ENCODE measurements around the gene RING1.
"Not testable (repeated sequence)": the region's sequence is repeated elsewhere in the genome, so short reads cannot be mapped to it uniquely, and the experiment has no call there.

Gene RING1

GRCh38 chr6:33207552-33208090 lies 679 bp upstream of the RING1 start:
- DNase-seq: peak; percentile 32

- no peak for DNase-seq
These were observed 1.6 kb downstream of the RING1 start for GRCh38 chr6:33209856-33210255.

DNA sequence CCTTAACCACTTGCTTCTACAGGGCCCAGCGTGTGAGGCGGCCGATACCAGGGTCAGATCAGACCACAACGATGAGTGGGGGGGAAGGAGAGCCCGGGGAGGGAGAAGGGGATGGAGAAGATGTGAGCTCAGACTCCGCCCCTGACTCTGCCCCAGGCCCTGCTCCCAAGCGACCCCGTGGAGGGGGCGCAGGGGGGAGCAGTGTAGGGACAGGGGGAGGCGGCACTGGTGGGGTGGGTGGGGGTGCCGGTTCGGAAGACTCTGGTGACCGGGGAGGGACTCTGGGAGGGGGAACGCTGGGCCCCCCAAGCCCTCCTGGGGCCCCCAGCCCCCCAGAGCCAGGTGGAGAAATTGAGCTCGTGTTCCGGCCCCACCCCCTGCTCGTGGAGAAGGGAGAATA lies 2.8 kb downstream of the RING1 start:
- no peak for DNase-seq

DNA sequence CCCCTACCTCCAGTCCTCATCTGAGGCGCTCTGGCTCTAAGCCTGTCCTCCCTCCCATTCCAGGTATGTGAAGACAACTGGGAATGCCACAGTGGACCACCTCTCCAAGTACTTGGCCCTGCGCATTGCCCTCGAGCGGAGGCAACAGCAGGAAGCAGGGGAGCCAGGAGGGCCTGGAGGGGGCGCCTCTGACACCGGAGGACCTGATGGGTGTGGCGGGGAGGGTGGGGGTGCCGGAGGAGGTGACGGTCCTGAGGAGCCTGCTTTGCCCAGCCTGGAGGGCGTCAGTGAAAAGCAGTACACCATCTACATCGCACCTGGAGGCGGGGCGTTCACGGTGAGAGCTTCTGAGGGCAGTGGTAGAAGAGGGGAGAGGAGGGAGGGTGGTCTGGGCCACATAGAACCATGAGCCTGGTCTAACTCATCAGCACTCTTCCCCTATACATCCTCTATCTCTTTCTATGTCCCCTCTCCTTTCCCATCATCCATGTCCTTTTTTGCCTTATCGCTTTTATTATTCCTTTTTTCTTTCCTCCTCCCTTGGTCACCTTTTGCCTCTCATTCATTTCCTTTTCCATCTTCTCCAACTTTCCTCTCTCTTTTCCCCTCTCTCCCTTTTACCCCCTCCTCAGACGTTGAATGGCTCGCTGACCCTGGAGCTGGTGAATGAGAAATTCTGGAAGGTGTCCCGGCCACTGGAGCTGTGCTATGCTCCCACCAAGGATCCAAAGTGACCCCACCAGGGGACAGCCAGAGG lies 3.5 kb downstream of the RING1 start:
- DNase-seq: no peak

DNA sequence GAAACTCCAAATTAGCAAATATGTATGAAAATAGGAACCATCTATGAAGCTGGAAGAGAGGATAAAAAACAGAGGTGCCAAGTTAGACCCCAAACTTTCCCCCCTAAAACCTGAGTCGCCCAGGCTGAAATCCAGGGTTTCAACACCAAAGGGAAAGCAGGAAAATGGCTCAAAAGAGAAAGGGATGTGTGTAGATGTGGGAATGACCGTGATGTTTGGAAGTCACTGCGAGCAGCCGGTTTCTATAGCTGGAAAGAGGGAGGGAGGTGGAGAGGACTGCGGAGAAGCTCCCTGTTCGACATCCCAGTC lies 4.5 kb downstream of the RING1 start:
- DNase-seq: no peak

- peak; percentile 26 for DNase-seq
These were observed 5.1 kb downstream of the RING1 start for GRCh38 chr6:33213166-33213988.

- no peak for DNase-seq
These were observed 5.7 kb downstream of the RING1 start for GRCh38 chr6:33213989-33214335.

GRCh38 chr6:33215271-33216116 lies 7.2 kb downstream of the RING1 start:
- DNase-seq: no peak

DNA sequence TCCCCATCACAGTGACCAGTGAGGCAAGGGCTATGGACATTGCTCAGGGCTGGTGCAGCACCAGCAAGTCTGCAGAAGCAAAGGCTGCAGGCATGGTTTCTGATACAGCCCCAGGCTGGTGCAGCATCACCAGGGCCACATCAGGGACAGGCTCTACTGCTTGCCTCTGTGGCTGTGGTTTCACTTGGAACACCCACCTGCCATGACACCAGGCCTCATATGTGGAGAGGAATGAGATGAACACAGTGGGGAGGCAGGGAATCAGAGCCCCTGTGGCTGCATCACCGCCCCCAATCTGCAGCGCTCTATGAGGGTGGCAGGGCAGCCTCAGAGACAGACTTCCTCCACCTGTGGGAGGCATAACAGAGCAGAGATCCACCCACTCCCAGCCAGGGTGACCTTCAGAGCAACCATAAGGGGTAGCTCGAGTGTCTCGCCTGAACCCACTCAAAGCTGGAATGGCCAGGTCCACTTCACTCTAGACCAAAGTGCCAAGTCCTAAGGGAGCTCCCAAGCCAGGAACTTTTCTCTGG lies 7.9 kb downstream of the RING1 start:
- DNase-seq: no peak

- no peak for DNase-seq
These were observed 8.9 kb downstream of the RING1 start for GRCh38 chr6:33217246-33217645.

DNA sequence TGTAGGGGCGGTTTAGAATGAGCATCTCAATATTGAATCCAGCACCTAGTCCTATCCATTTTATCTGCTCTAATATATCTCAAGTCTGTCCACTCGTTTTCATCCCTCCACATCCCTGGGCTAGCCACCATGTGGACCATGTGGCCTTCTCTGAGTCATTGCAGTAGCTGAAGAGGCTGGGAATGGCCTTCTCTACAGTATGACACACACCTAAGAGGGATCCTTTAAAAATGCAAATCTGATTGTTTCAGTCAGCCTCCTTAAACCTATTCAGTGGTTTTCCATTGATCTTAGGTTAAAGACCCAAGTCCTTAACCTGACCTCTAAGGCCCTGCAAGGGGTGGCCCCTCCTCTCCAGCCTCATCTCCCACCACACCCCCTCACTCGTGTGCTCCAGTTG lies 9.4 kb downstream of the RING1 start:
- DNase-seq: no peak

- not testable (repeated sequence) for DNase-seq
These were observed 18.3 kb downstream of the RING1 start for GRCh38 chr6:33226503-33227120.

DNA sequence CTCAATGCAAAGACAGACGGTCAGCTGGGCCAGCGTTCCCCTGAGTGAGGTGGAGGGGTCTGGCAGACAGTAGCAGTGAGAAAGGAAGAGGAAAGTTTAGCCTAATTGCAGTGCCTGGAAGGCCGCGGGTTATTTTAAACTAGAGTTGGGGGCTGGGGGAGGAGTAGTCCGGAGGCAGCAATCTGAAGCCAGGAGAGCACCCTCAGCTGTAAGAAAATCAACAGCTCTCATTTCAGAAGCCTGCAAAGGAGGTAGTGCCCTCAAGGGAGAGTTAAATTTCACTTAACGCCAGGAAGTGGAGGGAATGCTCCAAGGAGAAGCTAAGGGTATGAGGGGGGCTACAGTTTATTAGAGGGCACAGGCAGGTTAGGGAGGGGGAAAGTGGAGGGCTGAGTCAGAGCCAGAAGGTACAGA lies 26.9 kb downstream of the RING1 start:
- DNase-seq: no peak

GRCh38 chr6:33236328-33236727 lies 28.0 kb downstream of the RING1 start:
- DNase-seq: no peak

- no peak for DNase-seq
These were observed 28.6 kb downstream of the RING1 start for GRCh38 chr6:33236852-33237251.

- DNase-seq: no peak
These were observed 29.4 kb downstream of the RING1 start for GRCh38 chr6:33237741-33238140.

DNA sequence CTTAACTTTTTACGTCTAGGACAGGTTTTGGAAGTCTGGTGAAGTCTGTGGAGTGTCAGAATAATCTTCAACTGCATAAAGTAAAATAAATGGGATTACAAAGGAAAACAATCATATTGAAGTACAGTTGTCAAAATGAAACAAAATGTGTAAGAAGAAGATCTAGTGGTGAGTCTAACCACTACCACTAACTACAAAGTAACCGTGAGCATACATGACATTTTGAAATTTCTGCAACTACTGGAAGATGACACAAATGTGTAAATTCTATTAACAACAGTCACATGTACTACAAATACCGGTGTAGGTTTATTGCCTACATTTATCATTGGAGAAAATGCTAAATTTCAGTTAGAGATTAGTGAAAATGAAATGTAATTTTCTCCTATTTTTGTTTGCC lies 33.7 kb downstream of the RING1 start:
- peak; percentile 1 for DNase-seq

- DNase-seq: no peak
These were observed 35.2 kb downstream of the RING1 start for GRCh38 chr6:33243476-33243875.

GRCh38 chr6:33247977-33248642 lies 39.8 kb downstream of the RING1 start:
- DNase-seq: peak; percentile 91

DNA sequence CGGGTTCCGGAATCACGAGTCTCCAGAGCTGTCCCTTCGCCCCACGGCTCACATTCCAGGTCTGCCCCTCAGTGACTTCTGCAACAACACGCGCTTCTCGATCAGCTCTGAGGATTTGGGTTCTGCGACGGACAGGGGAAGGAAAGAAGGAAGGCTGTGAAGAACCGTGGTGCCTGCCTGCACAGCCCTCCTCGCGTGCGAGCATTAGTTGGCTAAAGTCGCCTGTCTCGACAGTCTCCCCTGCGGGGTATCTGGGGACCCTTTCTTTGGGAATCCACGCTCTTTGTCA lies 40.3 kb downstream of the RING1 start:
- no peak for DNase-seq

DNA sequence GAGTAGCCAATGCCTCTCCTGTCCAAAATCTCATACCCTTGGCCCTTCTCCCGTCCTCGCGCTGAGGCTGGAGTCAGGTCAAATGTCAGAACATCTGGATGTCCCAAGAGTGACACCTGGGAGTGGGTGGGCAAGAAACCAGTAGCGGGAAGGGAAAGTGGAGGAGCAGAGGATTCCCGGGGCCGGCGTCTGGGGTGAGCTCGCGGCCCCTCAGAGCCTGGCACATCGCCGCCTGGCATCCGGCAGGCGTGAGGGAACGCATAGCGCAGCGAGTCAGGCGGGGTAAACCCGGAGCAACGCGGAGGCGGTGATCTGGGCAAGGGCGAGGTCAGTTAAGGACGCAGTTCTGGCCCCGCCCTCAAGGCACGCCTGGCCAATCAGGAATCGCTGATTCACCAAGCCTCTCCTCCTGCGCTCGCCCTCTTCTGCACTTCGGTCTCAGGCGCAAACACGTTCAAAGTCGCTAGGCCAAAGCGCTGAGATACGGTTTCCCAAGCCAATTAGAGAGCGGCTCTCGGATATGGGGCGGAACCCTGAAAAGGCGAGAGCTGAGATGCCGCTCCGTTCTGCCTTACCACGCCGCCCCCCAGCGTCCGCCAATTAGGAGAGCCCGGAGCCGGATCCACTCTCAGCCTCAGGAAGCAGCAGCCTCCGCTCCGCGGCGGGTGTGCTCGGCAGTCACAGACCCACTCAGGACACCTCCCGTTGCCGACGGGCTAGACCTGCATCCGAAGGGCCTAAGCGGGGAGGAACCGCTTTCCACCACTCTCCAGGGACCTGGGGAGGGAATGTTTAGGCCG lies 40.8 kb downstream of the RING1 start:
- peak; percentile 99 for DNase-seq
